OCI-M1 (cell line): ENCODE measurements around the gene TBC1D22A.
"Not testable (repeated sequence)": the region's sequence is repeated elsewhere in the genome, so short reads cannot be mapped to it uniquely, and the experiment has no call there.

Experiments
- DNase-seq: peaks from one replicate; lab custom pipeline; 2025; lab: John Stamatoyannopoulos, UW

TBC1D22A gene

DNA sequence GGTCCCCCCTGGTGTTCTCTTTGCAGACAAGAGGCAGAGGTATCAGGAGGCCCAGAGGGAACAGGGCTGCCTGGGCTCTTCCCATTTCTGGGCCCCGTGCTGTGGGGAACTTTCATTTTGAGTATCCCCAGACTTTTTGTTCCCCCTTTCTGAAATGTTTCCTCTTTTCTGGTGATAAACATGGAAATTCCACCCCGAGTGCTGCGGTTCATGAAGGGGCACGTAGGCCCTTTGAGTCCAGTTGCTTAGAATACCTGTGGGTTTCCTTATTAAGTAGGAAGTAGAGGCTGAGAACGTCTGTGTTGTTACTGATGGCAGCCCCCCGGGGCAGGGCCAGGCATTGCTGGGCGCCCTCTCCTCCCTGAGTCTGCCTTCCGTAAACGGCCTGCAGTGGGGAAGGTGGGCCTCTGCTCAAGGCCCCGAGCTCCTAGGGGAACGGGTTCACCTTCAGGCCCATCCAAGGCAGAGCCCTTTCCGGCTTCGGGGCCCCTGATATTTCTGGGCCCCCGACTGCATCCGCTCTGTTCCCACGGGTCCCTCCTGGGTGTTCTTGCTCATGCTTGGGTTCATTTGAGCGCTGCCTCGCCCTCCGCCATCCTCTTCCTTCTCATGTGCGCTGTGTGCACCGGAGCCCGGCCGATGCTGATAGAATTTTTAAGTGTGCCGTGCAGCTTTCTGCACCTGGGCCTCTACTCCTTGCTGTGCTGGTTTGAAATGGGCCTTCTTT lies 12.0 kb downstream of the TBC1D22A start:
- DNase-seq, result no peak

DNA sequence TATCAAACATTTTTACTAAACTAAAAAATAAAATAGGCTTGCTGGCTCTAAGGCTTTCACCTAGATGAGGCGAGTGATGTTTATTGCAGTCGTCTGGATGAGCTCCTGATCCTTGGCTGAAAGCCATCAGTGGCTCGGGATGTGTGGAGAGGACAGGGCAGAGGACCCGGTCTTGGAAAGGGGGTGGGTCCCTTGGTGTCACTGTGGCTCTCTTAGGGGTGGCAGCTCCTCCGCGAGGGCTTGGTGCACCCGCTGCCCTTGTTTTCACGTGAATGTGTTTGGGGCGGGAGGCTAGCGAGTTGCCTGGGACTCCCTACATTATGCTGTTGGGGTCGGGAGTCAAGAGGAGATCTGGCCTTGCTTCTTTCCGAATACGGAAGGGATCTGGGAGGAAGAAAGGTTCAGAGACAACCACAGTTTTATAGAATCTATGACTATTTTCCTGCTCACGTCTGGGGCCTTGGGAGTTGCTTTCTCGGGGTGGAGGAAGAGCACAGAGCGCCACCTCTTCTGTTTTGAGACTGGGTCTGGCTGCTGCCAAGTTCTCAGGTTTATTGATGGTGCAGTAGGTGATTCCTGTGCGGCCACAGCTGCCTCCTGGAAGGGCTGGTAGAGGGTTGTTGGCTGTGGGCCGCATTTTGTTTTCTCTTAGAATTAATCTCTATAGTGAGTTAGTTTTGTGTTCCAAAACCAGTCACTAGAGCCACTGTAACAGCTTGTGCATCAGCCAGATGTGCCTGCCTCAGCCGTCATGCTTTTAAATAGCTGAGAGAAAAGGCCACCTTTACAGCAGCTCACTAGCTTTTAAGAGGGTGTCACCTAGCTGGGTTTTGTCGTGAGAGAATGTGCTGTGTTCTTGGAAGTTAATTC lies 12.8 kb downstream of the TBC1D22A start:
- no peak for DNase-seq

DNA sequence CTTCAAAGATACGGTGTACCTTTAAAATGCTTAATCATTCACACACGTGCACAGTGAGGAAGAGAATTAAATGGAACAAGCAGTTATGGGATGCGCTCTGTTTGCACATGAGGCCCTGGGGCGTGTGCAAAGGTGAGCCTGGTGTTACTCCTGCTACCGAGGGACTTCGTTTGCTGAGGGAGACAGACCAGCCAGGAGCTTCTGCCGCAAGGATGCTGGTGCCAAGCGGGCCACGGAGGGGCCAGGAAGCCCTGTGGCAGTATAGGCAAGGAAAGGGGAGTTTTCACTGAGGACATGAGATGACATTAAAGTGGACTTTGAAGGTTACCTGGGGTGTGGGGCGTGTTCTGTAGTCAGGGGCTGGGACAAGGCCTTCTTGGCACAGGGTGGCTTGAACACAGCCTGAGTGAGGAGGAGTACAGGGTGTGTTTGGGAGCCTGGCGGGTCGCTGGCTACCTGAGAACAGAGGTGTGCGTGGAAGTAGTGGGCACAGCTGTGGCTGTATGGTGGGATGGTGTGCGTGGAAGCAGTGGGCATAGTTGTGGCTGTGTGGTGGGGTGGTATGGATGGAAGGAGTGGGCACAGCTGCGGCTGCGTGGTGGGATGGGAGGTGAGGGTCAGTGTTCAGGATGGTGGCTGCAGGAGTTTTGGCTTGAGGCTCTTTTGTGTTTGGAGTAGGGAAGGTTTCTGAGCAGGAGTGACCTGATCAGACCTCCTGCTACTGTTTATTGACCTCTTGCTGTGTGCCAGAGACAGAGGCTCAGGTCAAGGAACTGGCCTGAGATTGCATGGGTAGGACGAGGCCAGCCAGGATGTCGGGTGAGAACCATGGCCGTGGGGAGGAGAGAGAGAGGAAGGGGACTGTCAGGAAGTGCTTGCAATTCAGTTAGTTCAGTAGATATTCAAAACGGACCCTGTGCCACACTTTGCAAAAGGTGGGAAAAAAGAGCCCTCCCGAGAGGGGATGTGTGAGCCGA lies 13.7 kb downstream of the TBC1D22A start:
- DNase-seq, result no peak

DNA sequence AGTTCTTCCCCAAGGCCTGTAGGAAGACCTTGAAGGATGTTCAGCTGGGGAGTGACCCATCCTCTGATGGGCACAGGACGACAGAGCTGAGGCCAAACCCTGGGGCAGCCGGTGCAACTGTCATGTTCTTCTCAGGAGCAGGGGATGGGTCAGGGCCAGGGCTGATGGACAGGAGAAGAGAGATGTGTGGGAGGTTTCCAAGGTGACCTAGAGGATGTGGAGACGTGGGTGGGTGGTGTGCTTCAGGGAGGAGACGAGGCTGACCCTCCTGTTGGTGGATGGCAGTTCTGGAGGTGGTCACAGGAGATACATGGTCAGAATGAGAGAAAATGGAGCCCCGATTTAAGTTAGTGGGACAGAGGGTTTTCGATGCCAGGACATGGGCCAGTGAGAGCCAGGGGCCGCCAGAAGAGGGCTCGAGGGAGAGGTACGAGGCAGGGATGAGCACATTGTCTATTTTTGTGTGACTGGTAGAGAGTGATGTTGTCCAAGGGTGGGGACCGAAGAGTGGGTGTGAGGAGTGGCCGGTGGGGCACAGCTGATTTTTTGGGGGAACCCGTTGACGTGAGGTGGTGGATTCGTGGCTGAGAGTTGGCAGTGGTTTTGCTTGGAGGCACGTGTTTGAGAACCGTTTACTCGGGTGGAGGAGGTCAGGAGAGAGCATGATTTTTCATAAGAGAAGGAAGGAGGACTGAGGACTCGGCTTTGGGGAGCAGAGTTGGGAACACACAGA lies 14.6 kb downstream of the TBC1D22A start:
- no peak for DNase-seq

DNA sequence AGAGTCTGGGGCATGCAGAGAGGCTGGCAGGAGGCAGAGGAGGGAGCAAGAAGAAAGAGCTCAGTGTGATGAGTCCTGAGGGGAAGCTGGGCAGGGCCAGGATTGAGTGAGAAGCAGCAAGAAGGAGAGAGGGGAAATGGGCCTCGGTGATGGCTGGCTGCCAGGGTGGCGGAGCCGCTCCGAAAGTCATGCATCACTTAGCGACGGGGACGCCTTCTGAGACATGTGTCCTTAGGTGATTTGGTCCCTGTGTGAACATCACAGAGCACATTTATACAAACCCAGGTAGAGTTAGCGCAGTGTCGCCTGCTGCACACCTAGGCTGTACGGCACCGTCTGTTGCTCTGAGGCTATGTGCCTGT lies 15.1 kb downstream of the TBC1D22A start:
- no peak for DNase-seq

DNA sequence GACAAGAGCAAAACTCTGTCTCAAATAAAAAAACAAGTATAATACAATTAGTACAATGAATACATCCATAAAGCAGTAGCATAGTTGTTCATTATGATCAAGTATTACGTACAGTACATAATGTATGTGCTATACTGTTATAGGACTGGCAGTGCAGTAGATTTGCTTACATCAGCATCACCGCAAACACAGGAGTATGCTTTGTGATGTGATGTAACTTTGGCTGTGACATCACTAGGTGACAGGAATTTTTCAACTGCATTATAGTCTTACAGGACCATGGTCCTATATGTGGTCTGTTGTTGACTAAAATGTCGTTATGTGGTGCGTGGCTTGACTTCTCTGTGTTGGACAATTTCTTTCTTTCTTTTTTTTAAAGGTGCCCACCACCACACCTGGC lies 16.6 kb downstream of the TBC1D22A start:
- no peak for DNase-seq

DNA sequence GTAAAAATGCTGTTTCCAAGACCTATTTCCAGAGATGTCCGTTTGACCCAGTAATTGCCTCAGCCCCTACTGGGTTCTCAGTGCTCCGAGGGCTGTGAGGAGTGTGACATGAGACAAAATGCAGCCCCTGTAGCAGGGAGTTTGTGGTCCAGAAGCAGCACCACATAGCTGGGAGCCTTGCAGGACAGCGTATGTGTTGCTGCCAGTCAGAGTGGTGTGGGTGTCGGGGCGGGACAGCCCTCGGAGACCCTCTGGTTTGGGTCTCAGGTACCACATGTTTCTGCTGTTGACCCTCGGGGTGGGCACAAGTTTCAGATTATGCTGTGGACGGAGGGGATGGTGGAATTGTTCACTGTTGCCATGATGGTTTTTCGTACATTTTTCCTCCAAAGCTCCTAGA lies 17.2 kb downstream of the TBC1D22A start:
- DNase-seq, result no peak

DNA sequence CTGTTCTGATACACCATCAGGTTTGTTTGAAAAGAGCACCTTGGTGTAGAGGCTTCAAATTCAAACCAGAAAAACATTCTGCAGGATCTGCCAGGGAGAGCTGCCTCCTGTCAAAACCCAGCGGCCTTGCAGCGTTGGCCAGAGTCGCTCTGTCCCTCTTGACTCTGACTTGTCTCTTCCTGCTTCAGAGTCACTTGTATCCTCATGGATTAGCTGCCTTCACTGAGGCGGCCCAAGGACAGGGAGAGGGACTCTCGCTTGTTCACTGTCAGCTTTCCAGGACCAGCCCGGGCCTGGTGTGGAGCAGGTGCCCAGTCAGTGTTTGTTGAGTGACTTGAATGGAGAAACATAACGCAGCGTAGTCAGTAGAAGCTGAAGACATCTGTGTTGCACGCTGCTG lies 18.0 kb downstream of the TBC1D22A start:
- DNase-seq, result no peak

DNA sequence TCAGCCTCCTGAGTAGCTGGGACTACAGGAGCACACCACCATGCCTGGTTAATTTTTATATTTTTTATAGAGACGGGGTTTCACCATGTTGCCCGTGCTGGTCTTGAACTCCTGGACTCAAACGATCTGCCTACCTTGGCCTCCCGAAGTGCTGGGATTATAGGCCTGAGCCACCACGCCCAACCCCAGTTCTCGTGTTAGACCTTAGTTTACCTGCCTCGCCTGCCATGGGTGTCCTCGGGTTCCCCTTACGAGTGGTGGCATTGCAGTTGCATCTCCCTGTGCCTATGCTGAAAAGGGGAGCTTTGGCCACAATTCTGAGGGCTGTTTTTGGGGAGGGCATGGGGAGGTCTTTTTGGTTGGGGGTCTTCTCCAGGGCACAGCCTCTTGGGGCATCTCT lies 18.8 kb downstream of the TBC1D22A start:
- DNase-seq, result no peak

DNA sequence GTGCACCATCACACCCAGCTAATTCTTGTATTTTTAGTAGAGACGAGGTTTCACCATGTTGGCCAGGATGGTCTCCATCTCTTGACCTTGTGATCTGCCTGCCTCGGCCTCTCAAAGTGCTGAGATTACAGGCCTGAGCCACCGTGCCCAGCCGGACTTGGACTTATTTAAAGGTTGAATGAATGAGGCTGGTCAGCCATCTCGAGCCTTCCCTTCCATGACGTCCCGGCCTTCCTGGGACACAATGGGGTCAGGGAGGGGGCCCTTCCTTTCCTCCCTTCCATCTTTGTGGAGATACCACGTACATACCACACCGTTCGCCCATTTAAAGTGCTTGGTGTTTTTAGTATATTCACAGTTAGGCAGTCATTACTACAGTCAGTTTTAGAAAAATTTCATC lies 19.8 kb downstream of the TBC1D22A start:
- not testable (repeated sequence) for DNase-seq

DNA sequence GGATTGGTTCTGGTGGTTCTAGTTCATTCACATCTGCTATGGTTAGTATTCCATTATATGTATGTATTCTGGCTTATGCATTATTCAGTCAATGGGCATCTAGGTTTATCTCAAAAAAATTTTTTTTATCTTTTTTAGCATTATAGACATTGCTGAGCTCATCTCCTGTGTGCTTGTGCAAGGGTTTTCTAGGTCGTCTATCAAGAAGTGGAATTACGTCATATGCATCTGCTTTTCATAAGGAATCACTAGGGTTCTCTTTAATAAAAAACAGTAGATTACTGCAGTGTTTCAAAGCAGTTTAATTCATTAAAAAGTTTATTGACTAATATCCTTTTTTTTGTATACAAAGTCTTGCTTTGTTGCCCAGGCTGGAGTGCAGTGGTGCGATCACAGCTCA lies 21.3 kb downstream of the TBC1D22A start:
- no peak for DNase-seq

DNA sequence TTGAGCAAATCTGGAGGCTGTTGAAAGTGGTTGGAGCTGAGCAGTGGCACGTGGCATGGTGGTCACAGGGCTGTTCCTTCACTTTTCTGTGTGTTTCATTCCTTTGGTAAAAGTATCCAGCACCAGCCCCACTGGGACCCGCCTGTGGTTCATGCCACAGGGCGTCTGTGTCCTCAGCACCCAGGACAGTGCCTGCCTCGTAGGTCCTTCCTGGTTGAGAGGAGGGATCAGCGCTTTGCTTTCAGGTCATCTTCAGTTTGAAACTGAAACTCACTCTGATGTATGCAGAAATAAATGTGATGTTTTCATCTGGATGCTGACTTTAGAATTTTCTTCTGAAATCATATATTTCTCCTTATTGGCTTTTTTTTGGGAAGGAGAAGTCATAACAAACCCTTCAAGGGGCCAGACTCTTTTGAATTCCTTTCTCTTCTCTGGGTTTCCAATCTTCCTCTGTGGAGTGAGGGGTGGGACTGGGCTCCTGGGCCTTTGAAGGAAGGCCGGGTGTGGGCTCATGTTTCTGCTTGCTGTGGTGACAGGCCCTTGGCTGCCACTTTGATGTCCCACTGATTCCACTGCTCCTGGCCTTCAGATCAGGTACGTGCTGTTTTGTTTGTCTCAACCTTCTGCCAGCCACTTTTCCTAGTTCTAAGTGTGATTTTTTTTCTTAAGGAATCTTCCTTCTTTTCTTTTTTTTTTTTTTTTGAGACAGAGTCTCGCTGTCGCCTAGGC lies 26.2 kb downstream of the TBC1D22A start:
- DNase-seq, result no peak

DNA sequence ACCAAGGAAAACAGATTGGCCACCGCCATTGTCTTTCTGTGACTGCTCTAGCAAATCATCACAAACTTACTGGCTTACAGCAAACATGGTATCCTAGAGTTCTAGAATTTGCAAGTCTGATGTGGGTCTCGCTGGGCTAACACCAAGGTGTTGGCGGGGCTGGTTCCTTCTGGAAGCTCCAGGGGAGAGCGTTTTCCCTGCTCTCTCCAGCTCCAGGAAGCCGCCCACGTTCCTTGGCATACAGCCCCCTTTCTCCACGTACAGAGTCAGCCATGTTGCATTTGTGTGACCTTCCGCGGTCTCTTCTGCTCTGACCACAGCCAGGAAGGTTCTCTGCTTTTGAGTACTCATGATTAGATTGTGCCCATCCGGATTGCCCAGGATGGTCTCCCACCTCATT lies 27.5 kb downstream of the TBC1D22A start:
- no peak for DNase-seq

DNA sequence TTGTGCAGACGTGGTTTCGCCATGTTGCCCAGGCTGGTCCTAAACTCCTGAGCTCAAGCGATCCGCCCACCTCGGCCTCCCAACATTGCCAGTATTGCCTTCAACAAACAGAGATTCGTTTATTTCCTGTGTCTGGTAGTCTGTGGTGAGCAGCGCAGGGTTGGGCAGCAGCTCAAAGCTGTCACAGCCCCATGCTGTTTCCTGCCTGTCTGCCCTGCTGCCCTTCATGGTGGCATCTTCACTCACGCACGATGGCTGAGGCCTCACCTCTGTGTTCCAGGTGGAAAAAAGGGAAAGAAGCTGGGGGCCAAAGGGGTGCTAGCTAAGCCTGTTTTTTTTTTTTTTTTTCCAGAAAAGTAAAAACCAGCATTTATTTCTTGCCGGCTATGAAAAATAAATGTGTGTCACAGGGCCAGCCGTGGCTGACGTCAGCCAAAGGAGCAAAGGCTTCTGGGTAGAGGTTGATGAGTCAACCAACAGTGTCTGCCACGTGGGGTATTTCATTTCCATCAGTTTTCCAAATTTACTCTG lies 28.8 kb downstream of the TBC1D22A start:
- no peak for DNase-seq

DNA sequence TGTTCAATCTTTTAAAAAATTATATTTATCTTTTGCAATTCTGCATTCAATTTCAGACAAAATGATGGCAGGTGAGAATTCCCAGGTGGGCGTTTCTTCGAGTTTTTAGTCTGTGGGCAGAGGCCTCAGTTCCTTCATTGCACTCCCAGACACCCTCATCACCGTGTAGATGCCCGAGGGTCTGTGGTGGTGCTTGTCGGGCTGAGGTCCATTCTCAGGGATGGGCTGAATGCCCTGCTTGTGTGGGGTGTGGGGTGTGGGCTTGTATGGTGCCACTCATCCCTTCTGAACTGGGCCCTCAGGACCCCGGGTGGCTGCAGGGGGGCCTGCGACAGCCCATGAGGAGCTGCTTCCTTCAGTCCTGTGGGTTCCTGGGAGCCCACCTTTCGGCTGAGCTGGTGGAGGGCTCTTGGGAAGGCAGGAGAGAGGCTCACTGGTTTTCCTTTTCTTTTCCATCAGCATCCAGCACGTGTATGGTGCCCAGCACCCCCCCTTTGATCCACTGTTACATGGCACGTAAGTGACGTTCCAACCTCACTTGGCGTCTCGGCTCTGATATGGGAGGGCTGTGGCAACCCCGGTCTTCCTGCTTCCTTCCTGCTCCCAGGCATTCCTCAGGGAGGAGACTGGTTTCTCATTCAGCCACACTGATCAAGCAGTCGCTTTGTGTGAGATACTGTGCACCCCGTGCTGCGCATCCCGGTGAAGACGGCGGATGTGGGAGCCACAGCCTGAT lies 29.8 kb downstream of the TBC1D22A start:
- DNase-seq, result no peak

DNA sequence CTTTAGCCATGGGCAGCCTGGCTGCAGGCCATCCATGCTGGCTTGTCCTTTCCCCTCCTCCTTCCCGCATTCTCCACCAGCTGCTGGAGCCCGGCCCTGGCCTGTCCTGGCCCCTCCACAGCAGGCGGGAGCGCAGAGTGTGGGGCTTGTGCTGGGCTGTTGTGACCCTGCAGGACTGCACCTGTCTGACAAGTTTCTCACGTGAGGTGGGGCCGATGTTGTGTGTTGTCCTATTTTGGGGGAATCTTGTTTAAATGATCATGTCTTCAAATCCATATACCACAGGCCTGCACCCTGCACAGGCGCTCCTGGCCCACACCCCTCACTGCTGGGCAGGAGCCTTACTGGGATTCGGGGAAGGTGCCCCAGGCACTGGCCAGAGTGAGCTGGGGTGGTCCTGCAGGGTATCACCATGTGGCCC lies 30.4 kb downstream of the TBC1D22A start:
- DNase-seq, result no peak

DNA sequence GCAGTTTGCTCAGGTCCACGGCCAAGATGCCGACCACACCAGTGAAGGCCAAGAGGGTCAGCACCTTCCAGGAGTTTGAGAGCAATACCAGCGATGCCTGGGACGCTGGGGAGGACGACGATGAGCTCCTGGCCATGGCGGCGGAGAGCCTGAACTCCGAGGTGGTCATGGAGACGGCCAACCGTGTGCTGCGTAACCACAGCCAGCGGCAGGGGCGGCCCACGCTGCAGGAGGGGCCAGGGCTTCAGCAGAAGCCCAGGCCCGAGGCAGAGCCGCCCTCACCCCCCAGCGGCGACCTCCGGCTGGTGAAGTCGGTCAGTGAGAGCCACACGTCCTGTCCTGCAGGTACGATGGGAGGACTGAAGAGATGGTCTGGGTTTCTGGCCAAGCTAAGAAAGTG lies 31.0 kb downstream of the TBC1D22A start:
- no peak for DNase-seq

DNA sequence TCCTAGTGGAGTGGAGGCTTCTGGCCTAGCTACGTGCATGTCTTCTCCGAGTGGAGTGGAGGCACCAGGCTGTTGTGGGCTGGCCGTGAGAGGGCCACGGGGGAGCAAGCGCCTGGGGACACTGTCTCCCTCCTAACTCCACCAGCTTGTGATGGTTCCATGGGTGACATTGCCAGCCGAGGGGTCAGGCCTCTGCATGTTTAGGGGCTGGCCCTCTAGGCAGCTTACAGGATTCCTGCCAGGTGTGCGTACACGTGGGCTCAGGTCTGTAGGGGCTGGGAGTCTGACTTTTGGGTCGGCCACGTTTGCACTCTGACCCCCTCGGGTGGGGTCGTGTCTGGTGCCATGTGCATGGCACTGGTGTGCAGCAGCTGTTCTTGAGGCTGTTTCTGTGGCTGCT lies 31.6 kb downstream of the TBC1D22A start:
- no peak for DNase-seq

DNA sequence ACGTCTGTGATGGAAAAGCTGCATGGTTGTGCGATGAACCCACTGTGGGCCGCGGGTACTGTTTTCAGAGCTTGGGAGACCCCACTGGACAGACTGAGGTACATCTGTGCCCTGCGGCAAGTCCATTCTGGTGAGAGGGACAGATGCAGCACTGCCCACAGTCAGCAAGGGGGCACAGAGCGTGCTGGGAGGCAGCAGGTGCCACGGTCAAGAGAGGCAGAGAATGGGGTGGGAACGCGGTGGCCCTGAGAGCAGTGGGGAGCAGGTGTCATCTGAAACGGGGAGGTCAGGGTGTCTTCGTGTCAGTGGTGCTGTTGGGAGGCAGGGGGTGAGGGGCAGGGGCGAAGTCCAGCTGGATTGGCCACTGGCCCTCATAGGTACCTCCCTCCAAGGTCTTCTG lies 32.0 kb downstream of the TBC1D22A start:
- DNase-seq, result no peak

DNA sequence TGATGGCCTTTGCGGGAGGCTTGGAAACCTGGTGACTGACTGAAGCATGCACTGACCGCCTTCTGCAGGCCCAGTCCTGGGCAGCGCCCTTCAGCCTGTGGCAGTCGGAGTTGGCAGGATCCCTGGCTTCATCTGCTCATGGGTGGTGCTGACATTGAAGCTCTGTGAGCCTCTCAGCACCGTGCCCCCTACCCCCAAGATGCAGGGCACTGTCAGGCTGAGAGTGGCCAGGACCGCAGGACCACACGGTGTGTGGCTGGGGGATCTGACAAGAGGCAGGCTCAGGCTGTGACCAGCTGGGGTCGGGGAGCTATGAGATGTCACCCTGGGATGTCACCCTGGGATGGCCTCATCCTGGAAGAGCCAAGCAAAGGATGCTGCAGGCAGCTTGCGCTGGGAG lies 32.7 kb downstream of the TBC1D22A start:
- no peak for DNase-seq
